IMR-90 (cell line): ENCODE data around the gene IL31RA. TPM values are rescaled to one million over a fixed set of nuclear protein-coding genes. Genes with fewer than 3 reads are reported as not detected.

Experiments
- ATAC-seq: fragments of 200-7000 bp; cut with Tn5 transposase; 2 replicates; pipeline ENCODE4 v1.9.1; 2020; ENCODE audit warnings: low read depth, mild to moderate bottlenecking, moderate library complexity
- BruUV-seq: library from RNA; stranded (reverse); fragments of 400-500 nt; replicated peaks from 2 replicates; lab custom pipeline; 2021; lab: Mats Ljungman, UMichigan
- CTCF ChIA-PET: fragments of 300-600 bp; formaldehyde crosslinking; extraction: SDS; loops from one replicate; lab custom pipeline; 2021; ENCODE audit warnings: antibody characterized with exemption; lab: Yijun Ruan, JAX
- POLR2A ChIA-PET: fragments of 300-600 bp; sonication (Branson Sonifier 250); formaldehyde crosslinking; loops from one replicate; lab custom pipeline; 2022; ENCODE audit warnings: antibody characterized with exemption; ENCODE audit not compliant: unreplicated experiment; lab: Charles Lee
- DNase-seq: peaks from one replicate; pipeline ENCODE4 v3.0.0; 2013
- H2AFZ ChIP-seq: replicated peaks from 2 replicates; pipeline ENCODE3; 2013; ENCODE audit warnings: low read length, mild to moderate bottlenecking; ENCODE audit not compliant: poor library complexity
- H2AK5ac ChIP-seq: 2 replicates; pipeline ENCODE4 v1.6.1; 2013; ENCODE audit warnings: low read depth, low read length, inconsistent platforms
- H2AK9ac ChIP-seq: replicated peaks from 2 replicates; pipeline ENCODE3; 2013; ENCODE audit warnings: mild to moderate bottlenecking, low read depth, low read length, moderate library complexity; ENCODE audit not compliant: poor library complexity
- H2BK120ac ChIP-seq: 2 replicates; pipeline ENCODE4 v1.6.1; 2013; ENCODE audit warnings: low read depth, low read length, inconsistent platforms
- H2BK15ac ChIP-seq: 3 replicates; pipeline ENCODE4 v1.6.1; 2013; ENCODE audit warnings: low read depth, low read length, inconsistent platforms
- H2BK20ac ChIP-seq: 2 replicates; pipeline ENCODE4 v1.6.1; 2013; ENCODE audit warnings: low read depth, mild to moderate bottlenecking, inconsistent platforms, low read length, moderate library complexity
- H2BK5ac ChIP-seq: 2 replicates; pipeline ENCODE4 v1.6.1; 2013; ENCODE audit warnings: mild to moderate bottlenecking, low read depth, low read length, inconsistent platforms; ENCODE audit not compliant: poor library complexity, severe bottlenecking
- H3K14ac ChIP-seq: replicated peaks from 2 replicates; pipeline ENCODE4 v1.6.1; 2013; ENCODE audit warnings: low read depth, low read length, inconsistent platforms
- H3K18ac ChIP-seq: 2 replicates; pipeline ENCODE4 v1.6.1; 2013; ENCODE audit warnings: low read depth, low read length, control low read depth
- H3K23ac ChIP-seq: 2 replicates; pipeline ENCODE4 v1.6.1; 2013; ENCODE audit warnings: low read depth, low read length, inconsistent platforms
- H3K27ac ChIP-seq: 2 replicates; pipeline ENCODE4 v1.5.1; 2013; ENCODE audit warnings: mild to moderate bottlenecking, control low read depth, low read length; ENCODE audit not compliant: insufficient read depth
- H3K27me3 ChIP-seq: 2 replicates; pipeline ENCODE4 v1.6.1; 2013; ENCODE audit warnings: low read length; ENCODE audit not compliant: control insufficient read depth, insufficient read depth
- H3K36me3 ChIP-seq: 2 replicates; pipeline ENCODE4 v1.6.1; 2013; ENCODE audit warnings: low read length, mixed read lengths; ENCODE audit not compliant: control insufficient read depth, insufficient read depth
- H3K4ac ChIP-seq: 2 replicates; pipeline ENCODE4 v1.6.1; 2013; ENCODE audit warnings: low read depth, low read length, inconsistent platforms
- H3K4me1 ChIP-seq: 2 replicates; pipeline ENCODE4 v1.6.1; 2013; ENCODE audit warnings: low read length, mixed read lengths; ENCODE audit not compliant: control insufficient read depth, insufficient read depth
- H3K4me2 ChIP-seq: 2 replicates; pipeline ENCODE4 v1.6.1; 2013; ENCODE audit warnings: low read depth, mild to moderate bottlenecking, control low read depth, low read length, moderate library complexity
- H3K4me3 ChIP-seq: 2 replicates; pipeline ENCODE4 v1.5.1; 2013; ENCODE audit warnings: low read depth, mild to moderate bottlenecking, control low read depth, low read length, moderate library complexity; ENCODE audit not compliant: insufficient read depth
- H3K56ac ChIP-seq: 2 replicates; pipeline ENCODE4 v1.6.1; 2013; ENCODE audit warnings: low read length, inconsistent platforms; ENCODE audit not compliant: insufficient read depth; ENCODE audit errors: extremely low read depth
- H3K79me1 ChIP-seq, 2 experiments: 2 replicates each; pipeline ENCODE4 v1.6.1; 2013; ENCODE audit warnings: low read length in 2 of 2, inconsistent platforms in 1 of 2, low read depth in 1 of 2
- H3K9ac ChIP-seq: 2 replicates; pipeline ENCODE4 v1.6.1; 2013; ENCODE audit warnings: low read depth, low read length, control low read depth
- H3K9me1 ChIP-seq: 2 replicates; pipeline ENCODE4 v1.6.1; 2013; ENCODE audit warnings: low read length, inconsistent platforms; ENCODE audit not compliant: insufficient read depth
- H3K9me3 ChIP-seq: 2 replicates; pipeline ENCODE4 v1.6.1; 2013; ENCODE audit warnings: low read length; ENCODE audit not compliant: control insufficient read depth, insufficient read depth
- H4K20me1 ChIP-seq: 2 replicates; pipeline ENCODE4 v1.6.1; 2013; ENCODE audit warnings: low read length, inconsistent platforms; ENCODE audit not compliant: insufficient read depth
- H4K5ac ChIP-seq: 2 replicates; pipeline ENCODE4 v1.6.1; 2013; ENCODE audit warnings: mild to moderate bottlenecking, low read depth, low read length, control low read depth
- H4K8ac ChIP-seq, 2 experiments: 2 replicates each; pipeline ENCODE4 v1.6.1; 2013; ENCODE audit warnings: low read depth in 2 of 2, low read length in 2 of 2, control low read depth in 1 of 2, inconsistent platforms in 1 of 2
- H4K91ac ChIP-seq: 2 replicates; pipeline ENCODE4 v1.6.1; 2013; ENCODE audit warnings: low read depth, low read length, inconsistent platforms; ENCODE audit not compliant: insufficient read depth
- CEBPB ChIP-seq: IDR thresholded peaks from 2 replicates; pipeline ENCODE4 v1.6.1; 2012; ENCODE audit warnings: low read depth, low read length, improper control_type of control experiment
- CHD1 ChIP-seq: IDR thresholded peaks from 2 replicates; pipeline ENCODE4 v1.6.1; 2012; ENCODE audit warnings: low read depth, low read length, improper control_type of control experiment
- ELK1 ChIP-seq: fragments of 150-350 bp; IDR thresholded peaks from 2 replicates; pipeline ENCODE4 v1.6.1; 2016; ENCODE audit warnings: low read depth, mild to moderate bottlenecking, low read length, moderate library complexity, borderline replicate concordance
- FOS ChIP-seq: fragments of 150-350 bp; IDR thresholded peaks from 2 replicates; pipeline ENCODE4 v1.6.1; 2016; ENCODE audit warnings: low read depth, low read length
- MAZ ChIP-seq: IDR thresholded peaks from 2 replicates; pipeline ENCODE4 v1.6.1; 2012; ENCODE audit warnings: low read depth, mild to moderate bottlenecking, low read length, improper control_type of control experiment, moderate library complexity, borderline replicate concordance
- NFE2L2 ChIP-seq: fragments of 150-350 bp; IDR thresholded peaks from 2 replicates; pipeline ENCODE4 v1.6.1; 2016; ENCODE audit warnings: low read depth, mild to moderate bottlenecking, low read length
- POLR2A ChIP-seq: IDR thresholded peaks from 2 replicates; pipeline ENCODE4 v1.6.1; 2012; ENCODE audit warnings: mild to moderate bottlenecking, low read depth, low read length
- RAD21 ChIP-seq: IDR thresholded peaks from 2 replicates; pipeline ENCODE4 v1.6.1; 2012; ENCODE audit warnings: low read length, improper control_type of control experiment
- RCOR1 ChIP-seq: IDR thresholded peaks from 2 replicates; pipeline ENCODE4 v1.6.1; 2012; ENCODE audit warnings: mild to moderate bottlenecking, low read length, improper control_type of control experiment; ENCODE audit not compliant: insufficient replicate concordance
- RFX5 ChIP-seq: IDR thresholded peaks from 2 replicates; pipeline ENCODE4 v1.8.0; 2012; ENCODE audit warnings: low read depth, mild to moderate bottlenecking, low read length, moderate library complexity
- SMC3 ChIP-seq: fragments of 150-350 bp; IDR thresholded peaks from 2 replicates; pipeline ENCODE4 v1.6.1; 2016; ENCODE audit warnings: low read depth, mild to moderate bottlenecking, antibody characterized with exemption, low read length, moderate library complexity
- dilution Hi-C: fragments of 300-500 bp; cut with HindIII; formaldehyde crosslinking; loops from one replicate; pipeline ENCODE4 v1.14.3; 2018; ENCODE audit warnings: low sequenced_read_pairs; ENCODE audit not compliant: unreplicated experiment
- in situ Hi-C: fragments of 300-500 bp; cut with MboI; formaldehyde crosslinking; loops from 3 replicates; pipeline ENCODE4 v1.14.3; 2019; ENCODE audit warnings: low sequenced_read_pairs, inconsistent platforms, mixed read lengths
- intact Hi-C: fragments of 100-400 bp; cut with micrococcal nuclease; formaldehyde crosslinking; loops from 2 replicates; pipeline ENCODE4 v1.10.0; 2022
- polyA plus RNA-seq, 3 experiments: library from polyadenylated mRNA; depleted of rRNA; stranded (reverse); fragments of >200 nt; gene quantifications; 2 replicates each; pipeline ENCODE4 v1.2.3, GENCODE V29; 2012; ENCODE audit warnings: low replicate concordance in 1 of 3
- total RNA-seq: library from RNA; depleted of rRNA; stranded (reverse); fragments of >200 nt; gene quantifications from 2 replicates; pipeline ENCODE4 v1.2.3, GENCODE V29; 2012
- TF ChIP-seq, protein P1 (sequence below): conservative IDR thresholded peaks from 2 replicates; pipeline ENCODE4 v1.5.1; 2012; ENCODE audit warnings: mild to moderate bottlenecking, low read depth, low read length, improper control_type of control experiment

IL31RA gene
- total and polyA plus RNA-seq, 2 of the 4 experiments (the other 2 are of a cell fraction): 0.39 to 0.90 TPM

DNA sequence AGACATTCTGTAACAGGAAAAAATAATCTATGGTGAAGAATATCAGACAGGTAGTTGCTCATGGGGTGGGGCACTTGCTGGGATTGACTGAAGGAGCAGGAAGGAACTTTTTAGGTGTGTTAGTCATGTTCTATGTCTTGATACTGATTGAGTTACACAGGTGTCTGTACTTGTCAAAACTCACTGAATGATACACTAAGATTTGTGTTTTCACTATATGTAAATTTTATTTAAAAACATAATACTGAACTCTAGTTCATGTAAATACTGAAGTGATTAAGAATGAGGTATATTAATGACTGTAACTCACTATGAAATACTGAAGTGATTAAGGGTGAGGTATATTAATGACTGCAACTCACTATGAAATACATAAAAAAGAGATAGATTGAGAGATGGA lies 115.1 kb downstream of the IL31RA start:
- ATAC-seq (no peak), DNase-seq (no peak)
- Histone ChIP-seq H2AK5ac (no peak overlapping the region), H2AFZ (no peak overlapping the region), H3K27me3 (no peaks in the 10 kb centered on the region), H3K56ac (no peak overlapping the region), H4K5ac (no peak overlapping the region), H2BK20ac (no peak overlapping the region), H2BK5ac (peak overlapping the region; percentile 7), H3K4me3 (no peak overlapping the region), H4K8ac (no peak overlapping the region), H3K23ac (no peak overlapping the region), H2BK120ac (no peak overlapping the region), H3K9me1 (no peaks in the 10 kb centered on the region), H4K20me1 (peaks cover 8% of the 10 kb centered on the region; the same call in 1 of the 2 replicates), H4K91ac (no peak overlapping the region), H3K79me1 (peaks cover 20 to 42% of the 10 kb centered on the region in 2 experiments), H3K4ac (no peak overlapping the region), H3K18ac (no peak overlapping the region), H3K14ac (no peak overlapping the region), H3K9ac (no peak overlapping the region), H2BK15ac (no peak overlapping the region), H3K4me2 (no peak overlapping the region), H3K27ac (no peak overlapping the region; the same call in 1 of the 2 replicates), H2AK9ac (no peak overlapping the region), H3K4me1 (peaks cover 5% of the 10 kb centered on the region), H3K9me3 (no peaks in the 10 kb centered on the region), H3K36me3 (peaks cover 38% of the 10 kb centered on the region)
- ChIA-PET CTCF (no interaction called here), POLR2A (no interaction called here)
- in situ Hi-C loops (loop anchor here (25.0 kb wide), 1 partner anchor 1246 kb away; no protein-coding TSS in a partner anchor), intact Hi-C loops (no loop called here), dilution Hi-C loops (no loop called here)
- no peak for TF ChIP-seq NFE2L2
- TF ChIP-seq CHD1: no peak
- no peak for TF ChIP-seq RCOR1
- no peak for TF ChIP-seq RFX5
- TF ChIP-seq MAZ: no peak
- no peak for TF ChIP-seq SMC3
- TF ChIP-seq CEBPB: no peak
- TF ChIP-seq POLR2A: no peak
- TF ChIP-seq, protein P1, sequence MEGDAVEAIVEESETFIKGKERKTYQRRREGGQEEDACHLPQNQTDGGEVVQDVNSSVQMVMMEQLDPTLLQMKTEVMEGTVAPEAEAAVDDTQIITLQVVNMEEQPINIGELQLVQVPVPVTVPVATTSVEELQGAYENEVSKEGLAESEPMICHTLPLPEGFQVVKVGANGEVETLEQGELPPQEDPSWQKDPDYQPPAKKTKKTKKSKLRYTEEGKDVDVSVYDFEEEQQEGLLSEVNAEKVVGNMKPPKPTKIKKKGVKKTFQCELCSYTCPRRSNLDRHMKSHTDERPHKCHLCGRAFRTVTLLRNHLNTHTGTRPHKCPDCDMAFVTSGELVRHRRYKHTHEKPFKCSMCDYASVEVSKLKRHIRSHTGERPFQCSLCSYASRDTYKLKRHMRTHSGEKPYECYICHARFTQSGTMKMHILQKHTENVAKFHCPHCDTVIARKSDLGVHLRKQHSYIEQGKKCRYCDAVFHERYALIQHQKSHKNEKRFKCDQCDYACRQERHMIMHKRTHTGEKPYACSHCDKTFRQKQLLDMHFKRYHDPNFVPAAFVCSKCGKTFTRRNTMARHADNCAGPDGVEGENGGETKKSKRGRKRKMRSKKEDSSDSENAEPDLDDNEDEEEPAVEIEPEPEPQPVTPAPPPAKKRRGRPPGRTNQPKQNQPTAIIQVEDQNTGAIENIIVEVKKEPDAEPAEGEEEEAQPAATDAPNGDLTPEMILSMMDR: no peak
- TF ChIP-seq ELK1: no peak
- TF ChIP-seq RAD21: no peak
- TF ChIP-seq FOS: no peak
- no TSS peak for BruUV-seq
